B cell (primary cell): ENCODE results near the gene RPS10.

Experiments used
- CTCF ChIP-seq: fragments of 200-600 bp; IDR thresholded peaks from one replicate; pipeline ENCODE4 v1.8.0; 2022; ENCODE audit warnings: antibody characterized with exemption, mild to moderate bottlenecking
- EZH2 ChIP-seq: IDR thresholded peaks from 2 replicates; pipeline ENCODE4 v1.6.1; 2012; ENCODE audit warnings: borderline replicate concordance, low read depth, mild to moderate bottlenecking, moderate library complexity, low read length; ENCODE audit not compliant: insufficient read depth, poor library complexity, severe bottlenecking

GRCh38 chr6:34396518-34396917, 29.4 kb downstream of the RPS10 start:
- TF ChIP-seq CTCF (no peak), EZH2 (no peak)
